Measurements from ENCODE around the gene EPHB2. TPM values are rescaled to one million over a fixed set of nuclear protein-coding genes. Genes with fewer than 3 reads are reported as not detected.

The EPHB2 gene
- total RNA-seq, 1 donor from 2014 or later: 60.3 TPM

- H3K27me3 Mint-ChIP-seq (ENCODE audit: low read depth): no peaks in the 10 kb centered on the region
- H3K9me3 Mint-ChIP-seq: no peaks in the 10 kb centered on the region
- no peak overlapping the region for H3K27ac Mint-ChIP-seq (ENCODE audit: unreplicated experiment)
- H3K4me1 Mint-ChIP-seq: peaks cover 42% of the 10 kb centered on the region
- H3K4me3 Mint-ChIP-seq: no peak overlapping the region
- DNase-seq (ENCODE audit: low read depth, low spot score): no peak
- TF ChIP-seq, protein P1, sequence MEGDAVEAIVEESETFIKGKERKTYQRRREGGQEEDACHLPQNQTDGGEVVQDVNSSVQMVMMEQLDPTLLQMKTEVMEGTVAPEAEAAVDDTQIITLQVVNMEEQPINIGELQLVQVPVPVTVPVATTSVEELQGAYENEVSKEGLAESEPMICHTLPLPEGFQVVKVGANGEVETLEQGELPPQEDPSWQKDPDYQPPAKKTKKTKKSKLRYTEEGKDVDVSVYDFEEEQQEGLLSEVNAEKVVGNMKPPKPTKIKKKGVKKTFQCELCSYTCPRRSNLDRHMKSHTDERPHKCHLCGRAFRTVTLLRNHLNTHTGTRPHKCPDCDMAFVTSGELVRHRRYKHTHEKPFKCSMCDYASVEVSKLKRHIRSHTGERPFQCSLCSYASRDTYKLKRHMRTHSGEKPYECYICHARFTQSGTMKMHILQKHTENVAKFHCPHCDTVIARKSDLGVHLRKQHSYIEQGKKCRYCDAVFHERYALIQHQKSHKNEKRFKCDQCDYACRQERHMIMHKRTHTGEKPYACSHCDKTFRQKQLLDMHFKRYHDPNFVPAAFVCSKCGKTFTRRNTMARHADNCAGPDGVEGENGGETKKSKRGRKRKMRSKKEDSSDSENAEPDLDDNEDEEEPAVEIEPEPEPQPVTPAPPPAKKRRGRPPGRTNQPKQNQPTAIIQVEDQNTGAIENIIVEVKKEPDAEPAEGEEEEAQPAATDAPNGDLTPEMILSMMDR (conservative IDR thresholded peaks at IDR 0.05): no peak
- no peaks in the 10 kb centered on the region for H3K36me3 Mint-ChIP-seq (ENCODE audit: low read depth)
Observed at GRCh38 chr1:22817462-22817861, 106.8 kb downstream of the EPHB2 start.

DNA sequence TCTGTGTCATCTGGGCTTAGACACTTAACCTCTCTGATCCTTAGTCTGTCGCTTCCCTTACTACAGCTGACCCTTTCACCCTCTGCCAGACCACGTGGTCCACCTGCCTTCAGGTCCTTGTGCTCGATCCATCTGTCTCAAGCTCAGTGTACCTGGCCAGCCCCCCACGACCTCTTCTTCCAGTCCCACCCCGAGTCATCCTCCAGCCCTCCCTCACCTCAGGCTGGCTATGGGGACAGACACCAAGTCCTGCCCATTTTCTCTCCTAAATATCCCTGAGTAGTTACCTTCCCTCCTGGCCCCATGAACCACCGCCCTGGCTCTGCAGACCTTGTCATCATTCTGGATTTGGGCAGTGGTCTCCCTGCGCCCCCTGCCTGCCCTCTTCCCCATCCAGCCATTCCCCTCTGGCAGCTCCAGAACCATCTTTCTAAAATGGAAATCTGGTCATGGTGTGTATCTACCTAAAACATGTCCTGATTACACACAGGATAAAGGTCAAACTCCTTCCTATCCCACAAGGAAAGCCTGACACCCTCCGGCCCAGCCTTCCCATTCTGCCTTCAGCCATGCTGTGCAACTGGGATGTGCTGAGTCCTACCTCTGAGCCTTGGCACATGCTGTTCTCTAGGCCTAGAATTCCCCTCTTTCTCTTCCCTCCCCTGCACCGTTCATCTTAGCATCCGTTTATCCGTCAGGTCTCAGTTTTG is 107.6 kb downstream of the EPHB2 start:
- Mint-ChIP-seq H3K4me3 (no peak overlapping the region), H3K27ac (ENCODE audit: unreplicated experiment) (peak overlapping the region; percentile 95), H3K4me1 (peaks cover 44% of the 10 kb centered on the region), H3K27me3 (ENCODE audit: low read depth) (no peaks in the 10 kb centered on the region), H3K36me3 (ENCODE audit: low read depth) (no peaks in the 10 kb centered on the region), H3K9me3 (no peaks in the 10 kb centered on the region)
- DNase-seq (ENCODE audit: low read depth, low spot score): no peak
- TF ChIP-seq, protein P1 (conservative IDR thresholded peaks at IDR 0.05): no peak

- Mint-ChIP-seq H3K27ac (ENCODE audit: unreplicated experiment) (peak overlapping the region; percentile 28), H3K9me3 (no peaks in the 10 kb centered on the region), H3K4me1 (peaks cover 47% of the 10 kb centered on the region), H3K36me3 (ENCODE audit: low read depth) (no peaks in the 10 kb centered on the region), H3K27me3 (ENCODE audit: low read depth) (no peaks in the 10 kb centered on the region), H3K4me3 (no peak overlapping the region)
- no peak for DNase-seq (ENCODE audit: low read depth, low spot score)
- TF ChIP-seq, protein P1 (conservative IDR thresholded peaks at IDR 0.05): no peak
Observed at GRCh38 chr1:22819361-22819760, 108.7 kb downstream of the EPHB2 start.

GRCh38 chr1:22821027-22821426 is 110.4 kb downstream of the EPHB2 start:
- Mint-ChIP-seq H3K4me3 (no peak overlapping the region), H3K36me3 (ENCODE audit: low read depth) (no peaks in the 10 kb centered on the region), H3K27me3 (ENCODE audit: low read depth) (no peaks in the 10 kb centered on the region), H3K27ac (ENCODE audit: unreplicated experiment) (no peak overlapping the region), H3K9me3 (no peaks in the 10 kb centered on the region), H3K4me1 (peaks cover 50% of the 10 kb centered on the region)
- DNase-seq (ENCODE audit: low read depth, low spot score): no peak
- TF ChIP-seq, protein P1 (conservative IDR thresholded peaks at IDR 0.05): no peak

- Mint-ChIP-seq H3K27ac (ENCODE audit: unreplicated experiment) (no peak overlapping the region), H3K27me3 (ENCODE audit: low read depth) (no peaks in the 10 kb centered on the region), H3K9me3 (no peaks in the 10 kb centered on the region), H3K36me3 (ENCODE audit: low read depth) (no peaks in the 10 kb centered on the region), H3K4me1 (peaks cover 63% of the 10 kb centered on the region), H3K4me3 (no peak overlapping the region)
- TF ChIP-seq, protein P1 (conservative IDR thresholded peaks at IDR 0.05): no peak
- no peak for DNase-seq (ENCODE audit: low read depth, low spot score)
Observed at GRCh38 chr1:22822371-22822770, 111.7 kb downstream of the EPHB2 start.
